Panc1 (cell line): Measurements from ENCODE around the gene RAI1. TPM values are rescaled to one million over a fixed set of nuclear protein-coding genes. Genes with fewer than 3 reads are reported as not detected.
A peak's percentile ranks its signal among the peaks of the same experiment; 100 is the strongest.

Source experiments
- ATAC-seq: fragments of 200-7000 bp; cut with Tn5 transposase; 2 replicates; pipeline ENCODE4 v1.9.1; 2020; ENCODE audit warnings: mild to moderate bottlenecking, moderate library complexity
- BruUV-seq: library from RNA; stranded (reverse); fragments of 400-500 nt; replicated peaks from 2 replicates; lab custom pipeline; 2021; lab: Mats Ljungman, UMichigan
- CTCF ChIA-PET: fragments of 300-600 bp; sonication (Branson Sonifier 250); formaldehyde crosslinking; loops from one replicate; lab custom pipeline; 2022; ENCODE audit warnings: antibody characterized with exemption; lab: Charles Lee
- POLR2A ChIA-PET: fragments of 300-600 bp; sonication (Branson Sonifier 250); formaldehyde crosslinking; loops from one replicate; lab custom pipeline; 2022; ENCODE audit warnings: antibody characterized with exemption; lab: Charles Lee
- DNase-seq: peaks from one replicate; pipeline ENCODE4 v3.0.0-alpha.2; 2010; ENCODE audit warnings: low read depth, low spot score
- H3K27ac ChIP-seq: 2 replicates; pipeline ENCODE4 v1.5.1; 2011; ENCODE audit warnings: mild to moderate bottlenecking, low read length, inconsistent platforms
- H3K27me3 ChIP-seq: fragments of 200-500 bp; sonication (Bioruptor generic); 2 replicates; pipeline ENCODE4 v1.6.0; 2014; ENCODE audit warnings: low read length, inconsistent platforms; ENCODE audit not compliant: control insufficient read depth, insufficient read depth
- H3K36me3 ChIP-seq: fragments of 200-500 bp; sonication (Bioruptor generic); 2 replicates; pipeline ENCODE4 v1.5.1; 2014; ENCODE audit warnings: inconsistent platforms, mild to moderate bottlenecking, low read length, moderate library complexity; ENCODE audit not compliant: control insufficient read depth, insufficient read depth
- H3K4me1 ChIP-seq: 2 replicates; pipeline ENCODE4 v1.5.1; 2011; ENCODE audit warnings: inconsistent platforms, mild to moderate bottlenecking, low read length, moderate library complexity; ENCODE audit not compliant: control insufficient read depth, insufficient read depth
- H3K4me3 ChIP-seq, 2 experiments: 2 replicates each; pipeline ENCODE4 v1.5.1; 2011 to 2012; ENCODE audit warnings: low read depth in 2 of 2, low read length in 2 of 2, mild to moderate bottlenecking in 2 of 2, inconsistent platforms in 1 of 2, moderate library complexity in 1 of 2
- H3K9me3 ChIP-seq: fragments of 200-500 bp; sonication (Bioruptor generic); 2 replicates; pipeline ENCODE4 v1.5.1; 2014; ENCODE audit warnings: low read depth, mild to moderate bottlenecking, inconsistent platforms, low read length, moderate library complexity; ENCODE audit not compliant: control insufficient read depth, insufficient read depth
- CTCF ChIP-seq: fragments of 450-650 bp; IDR thresholded peaks from 2 replicates; pipeline ENCODE4 v1.5.1; 2017; ENCODE audit warnings: mild to moderate bottlenecking
- POLR2AphosphoS5 ChIP-seq: IDR thresholded peaks from 2 replicates; pipeline ENCODE4 v1.6.1; 2012; ENCODE audit warnings: mild to moderate bottlenecking, low read depth, low read length, moderate library complexity
- REST ChIP-seq, 2 experiments: IDR thresholded peaks; 2 replicates each; pipeline ENCODE4 v1.6.1; 2011 to 2012; ENCODE audit warnings: low read depth in 2 of 2, control low read depth in 1 of 2, low read length in 1 of 2, mild to moderate bottlenecking in 1 of 2, moderate library complexity in 1 of 2; ENCODE audit not compliant: insufficient read depth in 1 of 2
- SIN3A ChIP-seq: IDR thresholded peaks from 2 replicates; pipeline ENCODE4 v1.6.1; 2012; ENCODE audit warnings: low read depth, mild to moderate bottlenecking, low read length, moderate library complexity, borderline replicate concordance; ENCODE audit not compliant: insufficient read depth
- TCF7L2 ChIP-seq: IDR thresholded peaks from 2 replicates; pipeline ENCODE4 v1.6.1; 2011; ENCODE audit warnings: mild to moderate bottlenecking, low read depth, low read length, inconsistent platforms
- in situ Hi-C: cut with HindIII; loops from 2 replicates; pipeline ENCODE4 v1.10.0; 2016; ENCODE audit warnings: low sequenced_read_pairs, low pct_unique_long_range_greater_than_20kb
- intact Hi-C: fragments of 100-400 bp; cut with micrococcal nuclease; formaldehyde crosslinking; loops from one replicate; pipeline ENCODE4 v1.10.0; 2022; ENCODE audit not compliant: unreplicated experiment
- total RNA-seq: library from RNA; stranded (reverse); gene quantifications from one replicate; pipeline ENCODE4 v1.2.1, GENCODE V29; 2021; ENCODE audit not compliant: unreplicated experiment

RAI1 gene
- total RNA-seq, 1 experiment from 2014 or later: 51.0 TPM

- ATAC-seq (no peak), DNase-seq (no peak)
- Histone ChIP-seq H3K9me3 (no peaks in the 10 kb centered on the region), H3K27ac (peak overlapping the region; percentile 96), H3K4me1 (peaks cover 83% of the 10 kb centered on the region), H3K4me3 (peak overlapping the region; percentile 11 to 30; a peak in 2 of 4 replicates), H3K36me3 (no peaks in the 10 kb centered on the region; the same call in none of the 2 replicates), H3K27me3 (no peaks in the 10 kb centered on the region)
- POLR2A ChIA-PET: no interaction called here
- in situ Hi-C loops: no loop called here
- TF ChIP-seq POLR2AphosphoS5 (no peak), SIN3A (no peak), REST (IDR thresholded peaks at IDR 0.05; ENCODE audit: insufficient read depth in 1 of 2, low read depth in 2 of 2, low read length in 1 of 2) (no peak), CTCF (no peak), TCF7L2 (no peak)
- CTCF ChIA-PET: no interaction called here
- BruUV-seq: no TSS peak
- intact Hi-C loops: loop anchor here (10.0 kb wide), 1 partner anchor 211 kb away; the partner anchor contains the start of genes ATPAF2 and GID4
These were observed 143.0 kb downstream of the RAI1 start for GRCh38 chr17:17824119-17824782.

- Histone ChIP-seq H3K4me1 (peaks cover 77% of the 10 kb centered on the region), H3K4me3 (no peak overlapping the region), H3K27ac (peak overlapping the region; percentile 96), H3K27me3 (no peaks in the 10 kb centered on the region), H3K9me3 (no peaks in the 10 kb centered on the region), H3K36me3 (no peaks in the 10 kb centered on the region; the same call in 1 of the 2 replicates)
- intact Hi-C loops: loop anchor here (10.0 kb wide), 1 partner anchor 210 kb away; the partner anchor contains the start of genes ATPAF2 and GID4
- no peak for DNase-seq
- TF ChIP-seq POLR2AphosphoS5: no peak
- TF ChIP-seq REST (IDR thresholded peaks at IDR 0.05; ENCODE audit: insufficient read depth in 1 of 2, low read depth in 2 of 2, low read length in 1 of 2): no peak
- no peak for TF ChIP-seq CTCF
- no peak for TF ChIP-seq SIN3A
- TF ChIP-seq TCF7L2: no peak
- in situ Hi-C loops: no loop called here
- no peak for ATAC-seq
- no TSS peak for BruUV-seq
- POLR2A ChIA-PET: interaction anchor here (0.7 kb wide), 1 partner anchor 46 kb away, joined by 10 read pairs; no protein-coding TSS in a partner anchor
- CTCF ChIA-PET: interaction anchor here (0.7 to 1.2 kb wide), 2 partner anchors 29 to 94 kb away, joined by 3 to 7 read pairs; no protein-coding TSS in a partner anchor
These were observed 143.7 kb downstream of the RAI1 start for GRCh38 chr17:17824783-17825614.
